ENCODE results near the gene SOHLH1.

Gene SOHLH1

GRCh38 chr9:135701959-135702721, 2.9 kb upstream of the SOHLH1 start, which contains the start of gene KCNT1:
KCNT1 (plus strand) TSS chr9:135702185; CDS start chr9:135702259, 74 bp downstream.
- peak; percentile 14 to 33 for DNase-seq

GRCh38 chr9:135701067-135701958, 2.0 kb upstream of the SOHLH1 start:
- DNase-seq, result peak in 1 of 2 donors; percentile 7

GRCh38 chr9:135700525-135700924, 1.2 kb upstream of the SOHLH1 start:
- DNase-seq, result no peak

- no peak for DNase-seq
Measured at GRCh38 chr9:135698767-135699166, 514 bp downstream of the SOHLH1 start.

GRCh38 chr9:135698236-135698635, 1.0 kb downstream of the SOHLH1 start:
- no peak for DNase-seq

GRCh38 chr9:135697226-135697625, 2.1 kb downstream of the SOHLH1 start:
- DNase-seq, result no peak

- no peak for DNase-seq
Measured at GRCh38 chr9:135696446-135696845, 2.8 kb downstream of the SOHLH1 start.

GRCh38 chr9:135695642-135696041, 3.6 kb downstream of the SOHLH1 start:
- DNase-seq, result no peak

GRCh38 chr9:135695036-135695435, 4.2 kb downstream of the SOHLH1 start:
- DNase-seq, result no peak

- DNase-seq, result no peak
Measured at GRCh38 chr9:135694414-135694813, 4.9 kb downstream of the SOHLH1 start.

GRCh38 chr9:135693771-135694170, 5.5 kb downstream of the SOHLH1 start:
- DNase-seq, result no peak

- DNase-seq, result no peak
Measured at GRCh38 chr9:135693265-135693664, 6.0 kb downstream of the SOHLH1 start.

- DNase-seq, result no peak
Measured at GRCh38 chr9:135692410-135692809, 6.9 kb downstream of the SOHLH1 start.

GRCh38 chr9:135690836-135691570, 8.3 kb downstream of the SOHLH1 start:
- no peak for DNase-seq

- DNase-seq, result no peak
Measured at GRCh38 chr9:135689011-135689410, 10.3 kb downstream of the SOHLH1 start.

GRCh38 chr9:135687216-135687615, 12.1 kb downstream of the SOHLH1 start:
- no peak for DNase-seq

GRCh38 chr9:135684691-135685090, 14.6 kb downstream of the SOHLH1 start:
- no peak for DNase-seq

GRCh38 chr9:135683401-135684034, 15.8 kb downstream of the SOHLH1 start:
- no peak for DNase-seq

GRCh38 chr9:135681161-135681560, 18.1 kb downstream of the SOHLH1 start:
- no peak for DNase-seq

GRCh38 chr9:135680056-135680455, 19.2 kb downstream of the SOHLH1 start:
- DNase-seq, result no peak

- DNase-seq, result no peak
Measured at GRCh38 chr9:135678236-135679017, 20.9 kb downstream of the SOHLH1 start.

GRCh38 chr9:135677641-135678168, 21.6 kb downstream of the SOHLH1 start:
- DNase-seq, result no peak

Data from CD4-positive, alpha-beta T cell treated with Interleukin-4 for 1 hour (primary cell).